ENCODE measurements around the gene APMAP. TPM values are rescaled to one million over a fixed set of nuclear protein-coding genes. Genes with fewer than 3 reads are reported as not detected.

APMAP gene
- total and polyA plus RNA-seq, 7 donors, result 9.6 to 55.8 (median 25.7) TPM

GRCh38 chr20:25017257-25017803, 24.8 kb upstream of the APMAP start:
- peaks cover 9 to 78% (median 40%) of the 10 kb centered on the region in 4 donors for H3K36me3 ChIP-seq
- WGBS, 2 donors, result 23 to 67% methylated on average over 14 of the region's 14 CpGs
- intact Hi-C loops (cut with DNase I), result no loop called here

GRCh38 chr20:25016471-25016870, 23.9 kb upstream of the APMAP start:
- WGBS, 2 donors, result 89% methylated on average over 11 of the region's 11 CpGs
- DNase-seq, result peak; percentile 59
- intact Hi-C loops (cut with DNase I), result no loop called here
- no peak overlapping the region for H3K4me3 ChIP-seq
- no peak overlapping the region for H3K27ac ChIP-seq
- no peaks in the 10 kb centered on the region for H3K27me3 ChIP-seq
- TF ChIP-seq, protein P1, sequence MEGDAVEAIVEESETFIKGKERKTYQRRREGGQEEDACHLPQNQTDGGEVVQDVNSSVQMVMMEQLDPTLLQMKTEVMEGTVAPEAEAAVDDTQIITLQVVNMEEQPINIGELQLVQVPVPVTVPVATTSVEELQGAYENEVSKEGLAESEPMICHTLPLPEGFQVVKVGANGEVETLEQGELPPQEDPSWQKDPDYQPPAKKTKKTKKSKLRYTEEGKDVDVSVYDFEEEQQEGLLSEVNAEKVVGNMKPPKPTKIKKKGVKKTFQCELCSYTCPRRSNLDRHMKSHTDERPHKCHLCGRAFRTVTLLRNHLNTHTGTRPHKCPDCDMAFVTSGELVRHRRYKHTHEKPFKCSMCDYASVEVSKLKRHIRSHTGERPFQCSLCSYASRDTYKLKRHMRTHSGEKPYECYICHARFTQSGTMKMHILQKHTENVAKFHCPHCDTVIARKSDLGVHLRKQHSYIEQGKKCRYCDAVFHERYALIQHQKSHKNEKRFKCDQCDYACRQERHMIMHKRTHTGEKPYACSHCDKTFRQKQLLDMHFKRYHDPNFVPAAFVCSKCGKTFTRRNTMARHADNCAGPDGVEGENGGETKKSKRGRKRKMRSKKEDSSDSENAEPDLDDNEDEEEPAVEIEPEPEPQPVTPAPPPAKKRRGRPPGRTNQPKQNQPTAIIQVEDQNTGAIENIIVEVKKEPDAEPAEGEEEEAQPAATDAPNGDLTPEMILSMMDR (IDR thresholded peaks at IDR 0.05), result no peak
- no peak for TF ChIP-seq POLR2A (IDR thresholded peaks at IDR 0.05)
- TF ChIP-seq POLR2AphosphoS5 (IDR thresholded peaks at IDR 0.05), result no peak
- TF ChIP-seq EP300 (IDR thresholded peaks at IDR 0.05), result no peak
- no peaks in the 10 kb centered on the region for H3K4me1 ChIP-seq
- no peaks in the 10 kb centered on the region for H3K9me3 ChIP-seq
- H3K36me3 ChIP-seq, result peaks cover 18 to 86% (median 45%) of the 10 kb centered on the region in 4 donors

More at GRCh38 chr20:25017257-25017803, 24.8 kb upstream of the APMAP start:
- no peaks in the 10 kb centered on the region for H3K9me3 ChIP-seq
- H3K4me1 ChIP-seq, result no peaks in the 10 kb centered on the region
- H3K27ac ChIP-seq, result no peak overlapping the region
- no peaks in the 10 kb centered on the region for H3K27me3 ChIP-seq
- H3K4me3 ChIP-seq, result no peak overlapping the region
- TF ChIP-seq, protein P1 (IDR thresholded peaks at IDR 0.05), result no peak
- TF ChIP-seq EP300 (IDR thresholded peaks at IDR 0.05), result no peak
- no peak for TF ChIP-seq POLR2A (IDR thresholded peaks at IDR 0.05)
- no peak for TF ChIP-seq POLR2AphosphoS5 (IDR thresholded peaks at IDR 0.05)
- DNase-seq, result peak; percentile 57

DNA sequence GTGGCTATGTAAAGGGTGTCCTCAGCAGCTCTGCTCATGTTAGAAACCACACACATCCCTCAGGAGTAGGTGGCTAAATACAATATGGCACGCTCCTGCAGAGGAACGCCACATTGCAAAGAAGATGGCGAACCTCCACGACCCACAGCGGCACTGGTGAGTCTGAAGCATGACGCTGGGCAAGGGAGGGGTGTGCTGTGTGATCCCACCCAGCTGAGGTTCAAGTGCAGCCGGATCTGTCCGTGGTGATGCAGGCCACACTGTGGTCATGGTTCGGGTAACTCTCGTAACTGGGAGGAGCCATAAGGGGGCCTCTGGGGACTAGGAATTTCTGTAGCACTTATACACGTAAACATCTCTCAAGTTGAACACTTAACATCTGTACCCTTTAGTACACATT, 23.4 kb upstream of the APMAP start:
- Histone ChIP-seq H3K27me3 (no peaks in the 10 kb centered on the region), H3K9me3 (no peaks in the 10 kb centered on the region), H3K36me3 (peaks cover 19 to 87% (median 48%) of the 10 kb centered on the region in 4 donors), H3K27ac (no peak overlapping the region), H3K4me3 (no peak overlapping the region), H3K4me1 (no peaks in the 10 kb centered on the region)
- TF ChIP-seq POLR2AphosphoS5 (IDR thresholded peaks at IDR 0.05) (no peak), EP300 (IDR thresholded peaks at IDR 0.05) (no peak), POLR2A (IDR thresholded peaks at IDR 0.05) (no peak)
- TF ChIP-seq, protein P1 (IDR thresholded peaks at IDR 0.05), result no peak
- intact Hi-C loops (cut with DNase I), result no loop called here
- DNase-seq, result peak; percentile 50
- 82 to 91% methylated on average over 11 of the region's 11 CpGs for whole genome bisulfite sequencing, 2 donors

GRCh38 chr20:25014816-25015215, 22.3 kb upstream of the APMAP start:
- intact Hi-C loops (cut with DNase I), result no loop called here
- H3K4me3 ChIP-seq, result no peak overlapping the region
- H3K27me3 ChIP-seq, result no peaks in the 10 kb centered on the region
- peaks cover 0 to 6% (median 3%) of the 10 kb centered on the region in 4 donors for H3K4me1 ChIP-seq
- H3K27ac ChIP-seq, result no peak overlapping the region
- TF ChIP-seq POLR2A (IDR thresholded peaks at IDR 0.05), result no peak
- TF ChIP-seq, protein P1 (IDR thresholded peaks at IDR 0.05), result no peak
- no peak for TF ChIP-seq EP300 (IDR thresholded peaks at IDR 0.05)
- TF ChIP-seq POLR2AphosphoS5 (IDR thresholded peaks at IDR 0.05), result no peak
- H3K9me3 ChIP-seq, result no peaks in the 10 kb centered on the region
- DNase-seq, result peak; percentile 46
- H3K36me3 ChIP-seq, result peaks cover 19 to 86% (median 43%) of the 10 kb centered on the region in 4 donors
- WGBS, 2 donors, result 93 to 95% methylated on average over 11 of the region's 11 CpGs
